GM13976 (cell line): ENCODE results near the gene GLP2R.
"Not testable (repeated sequence)": the region's sequence is repeated elsewhere in the genome, so short reads cannot be mapped to it uniquely, and the experiment has no call there.

Experiments used
- DNase-seq: peaks from one replicate; pipeline ENCODE4 v3.0.0; 2012; ENCODE audit warnings: low spot score
- CTCF ChIP-seq: IDR thresholded peaks from 2 replicates; pipeline ENCODE4 v1.5.1; 2012; ENCODE audit warnings: borderline replicate concordance, mild to moderate bottlenecking; ENCODE audit not compliant: insufficient read depth; ENCODE audit errors: extremely low read depth, missing control alignments, control extremely low read depth
- in situ Hi-C: fragments of 300-500 bp; cut with MboI; formaldehyde crosslinking; loops from one replicate; pipeline ENCODE4 v1.12.0; 2022; ENCODE audit warnings: low sequenced_read_pairs, mixed read lengths, inconsistent platforms; ENCODE audit not compliant: unreplicated experiment

The GLP2R gene

GRCh38 chr17:9918352-9918751 lies 92.6 kb downstream of the GLP2R start:
- in situ Hi-C loops, result no loop called here
- DNase-seq, result no peak
- no peak for TF ChIP-seq CTCF

DNA sequence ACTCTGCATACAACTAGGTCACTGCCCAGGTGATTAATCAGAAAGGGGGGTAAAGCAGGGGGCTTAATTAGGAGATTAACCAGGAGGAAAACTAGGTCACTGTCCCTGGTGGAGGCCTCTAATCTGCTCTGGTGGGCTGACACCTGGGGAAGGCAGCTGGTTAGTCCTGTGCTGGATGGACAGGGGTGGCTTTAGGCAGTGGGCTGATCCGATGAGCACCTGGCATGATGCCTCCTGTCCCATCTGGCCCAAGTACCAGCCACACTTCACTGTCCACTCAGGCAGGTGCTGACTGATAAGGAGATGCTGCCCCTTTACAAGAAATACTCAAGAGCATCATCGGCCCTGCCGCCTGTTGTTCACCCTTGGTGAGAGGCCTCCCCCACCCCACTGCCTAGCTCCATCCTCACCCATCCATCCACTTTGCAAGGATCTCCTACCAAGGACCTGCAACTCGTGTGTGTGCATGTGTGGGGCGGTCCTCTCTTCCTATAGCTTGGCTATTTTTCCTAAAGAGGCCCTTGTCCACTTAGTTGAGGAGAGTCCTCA lies 93.2 kb downstream of the GLP2R start:
- DNase-seq, result no peak
- TF ChIP-seq CTCF, result no peak
- in situ Hi-C loops, result no loop called here

DNA sequence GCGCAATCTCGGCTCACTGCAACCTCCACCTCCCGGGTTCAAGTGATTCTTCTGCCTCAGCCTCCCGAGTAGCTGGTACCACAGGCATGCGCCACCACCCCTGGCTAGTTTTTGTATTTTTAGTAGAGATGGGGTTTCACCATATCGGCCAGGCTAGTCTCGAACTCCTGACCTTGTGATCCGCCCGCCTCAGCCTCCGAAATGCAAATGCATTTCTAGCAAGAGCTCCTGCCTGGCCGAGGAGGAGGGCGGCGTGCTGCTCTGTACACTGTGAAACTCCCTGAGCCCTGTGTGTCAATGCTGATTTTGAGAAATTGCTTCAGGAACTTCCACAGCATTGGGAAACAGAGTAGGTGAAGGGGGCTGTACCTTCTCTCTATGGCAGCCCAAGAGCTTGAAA lies 95.5 kb downstream of the GLP2R start:
- not testable (repeated sequence) for DNase-seq

DNA sequence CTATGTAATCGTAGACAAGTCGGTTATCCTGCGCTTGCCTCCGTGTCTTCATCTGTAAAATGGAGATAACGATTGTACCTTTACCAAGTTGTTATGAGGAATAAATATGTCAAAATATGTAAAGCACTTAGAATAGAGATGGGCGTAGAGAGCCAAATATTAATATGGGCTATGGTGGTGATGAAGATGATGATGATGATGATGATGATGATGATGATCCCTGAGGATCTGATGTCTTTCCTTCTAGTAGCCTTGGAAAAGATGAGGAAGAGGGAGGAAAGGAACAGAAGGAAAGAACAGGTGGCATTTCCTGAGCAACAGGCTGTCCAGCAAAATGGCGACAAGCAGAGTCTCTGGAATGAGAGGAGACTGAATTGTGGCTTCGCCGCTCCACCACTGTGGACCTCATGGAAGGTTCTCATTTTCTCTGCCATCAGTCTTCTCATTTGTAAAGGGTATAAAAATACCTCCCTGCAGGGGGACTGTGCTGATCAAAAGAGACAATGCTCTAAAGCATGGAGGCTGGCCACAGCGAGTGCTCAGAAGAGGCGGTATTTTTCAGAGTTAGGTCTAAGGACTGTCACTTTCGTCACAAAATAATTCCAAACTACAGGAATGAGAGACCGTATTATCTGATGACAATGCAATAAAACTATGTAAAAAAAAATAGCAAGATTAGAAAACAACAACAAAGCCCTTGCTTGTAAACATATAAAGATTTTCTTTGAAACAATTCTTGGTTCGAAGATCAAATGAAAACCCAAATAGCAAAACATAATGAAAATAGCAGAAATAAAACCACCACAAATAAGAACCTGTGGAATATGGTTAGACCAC lies 96.5 kb downstream of the GLP2R start:
- no peak for TF ChIP-seq CTCF
- DNase-seq, result no peak
- in situ Hi-C loops, result no loop called here

More for the DNA sequence above, 95.5 kb downstream of the GLP2R start:
- in situ Hi-C loops, result not testable (repeated sequence)

DNA sequence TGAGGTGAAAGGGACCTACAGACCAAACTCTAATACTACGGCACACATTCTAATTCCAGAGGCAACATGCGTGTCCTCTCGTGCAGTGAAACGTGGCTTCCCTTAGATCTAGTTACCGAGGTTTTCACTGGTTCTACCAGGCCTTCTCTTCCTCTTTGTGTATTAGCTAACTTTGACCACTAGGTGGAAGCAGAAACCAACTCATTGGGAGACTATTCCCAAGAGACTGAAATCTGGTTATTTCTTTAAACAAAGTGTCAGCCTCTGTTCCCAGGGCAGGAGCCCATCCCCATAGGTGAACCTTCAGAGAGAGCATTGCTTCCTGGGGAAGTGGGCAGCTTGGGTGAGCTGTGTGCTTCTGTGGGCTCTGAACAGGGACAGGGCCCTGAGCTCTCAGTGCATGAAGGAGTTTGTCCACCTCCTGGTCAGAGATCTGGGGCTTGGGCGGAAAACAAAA lies 99.0 kb downstream of the GLP2R start:
- in situ Hi-C loops, result no loop called here
- DNase-seq, result peak; percentile 78
- TF ChIP-seq CTCF, result peak; percentile 63

DNA sequence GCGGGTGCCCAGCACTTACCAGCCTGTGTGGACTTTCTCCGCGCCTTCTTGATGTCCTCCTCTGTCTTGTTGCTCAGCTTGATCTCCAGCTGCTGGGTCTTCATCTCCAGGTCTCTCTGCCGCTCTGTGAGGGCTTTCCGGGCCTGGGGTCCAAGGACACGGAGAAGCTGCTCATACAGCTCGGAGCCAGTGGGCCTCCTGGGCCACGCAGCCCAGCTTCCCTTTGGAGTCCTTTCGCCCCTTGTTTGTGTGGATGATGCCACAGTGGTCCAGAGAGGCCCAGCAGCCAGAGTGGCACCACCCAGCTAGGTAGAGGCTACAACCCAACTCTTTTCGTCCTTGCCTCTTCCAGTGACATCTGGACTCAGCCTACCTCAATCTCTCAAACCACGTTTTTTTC lies 99.7 kb downstream of the GLP2R start:
- in situ Hi-C loops, result no loop called here
- TF ChIP-seq CTCF, result no peak
- no peak for DNase-seq

- in situ Hi-C loops, result no loop called here
- no peak for TF ChIP-seq CTCF
- no peak for DNase-seq
These were observed 100.6 kb downstream of the GLP2R start for GRCh38 chr17:9926150-9926804.
